GM18498 (cell line): ENCODE data around the gene KANTR.
"Not testable (repeated sequence)": the region's sequence is repeated elsewhere in the genome, so short reads cannot be mapped to it uniquely, and the experiment has no call there.

ENCODE experiments used
- ATAC-seq: cut with Tn5 transposase; IDR thresholded peaks from one replicate; pipeline ENCODE4 v1.9.1; 2021; ENCODE audit warnings: mild to moderate bottlenecking, moderate library complexity; ENCODE audit not compliant: unreplicated experiment

KANTR gene

GRCh38 chrX:53122013-53122412 is 28.1 kb downstream of the KANTR start:
- ATAC-seq = no peak

- no peak for ATAC-seq
Measured at GRCh38 chrX:53125506-53125905, 31.6 kb downstream of the KANTR start.

- no peak for ATAC-seq
Measured at GRCh38 chrX:53126377-53126776, 32.4 kb downstream of the KANTR start.

GRCh38 chrX:53128097-53128749 is 34.3 kb downstream of the KANTR start:
- ATAC-seq = no peak

- no peak for ATAC-seq
Measured at GRCh38 chrX:53133400-53133799, 39.5 kb downstream of the KANTR start.

- ATAC-seq = no peak
Measured at GRCh38 chrX:53135581-53135980, 41.6 kb downstream of the KANTR start.

GRCh38 chrX:53153581-53153980 is 59.6 kb downstream of the KANTR start:
- no peak for ATAC-seq

- ATAC-seq = no peak
Measured at GRCh38 chrX:53155512-53156206, 61.7 kb downstream of the KANTR start.

- no peak for ATAC-seq
Measured at GRCh38 chrX:53156207-53156596, 62.3 kb downstream of the KANTR start.

GRCh38 chrX:53159184-53159583 is 65.2 kb downstream of the KANTR start:
- ATAC-seq = no peak

- ATAC-seq = no peak
Measured at GRCh38 chrX:53160297-53160983, 66.5 kb downstream of the KANTR start.

- ATAC-seq = no peak
Measured at GRCh38 chrX:53163436-53163835, 69.5 kb downstream of the KANTR start.

- ATAC-seq = not testable (repeated sequence)
Measured at GRCh38 chrX:53164566-53164965, 70.6 kb downstream of the KANTR start.

GRCh38 chrX:53166103-53166502 is 72.2 kb downstream of the KANTR start:
- ATAC-seq = no peak

GRCh38 chrX:53171356-53171755 is 77.4 kb downstream of the KANTR start:
- no peak for ATAC-seq
